ENCODE measurements around the gene C1orf198.

C1orf198 gene

GRCh38 chr1:230825761-230826160 is 42.6 kb downstream of the C1orf198 start:
- TF ChIP-seq ZFX (IDR thresholded peaks at IDR 0.05), result no peak
- H3K27ac ChIP-seq, result no peak overlapping the region; the same call in 1 of the 2 replicates

- peak overlapping the region; percentile 9 for H3K27ac ChIP-seq
These were observed 43.2 kb downstream of the C1orf198 start for GRCh38 chr1:230824919-230825721.

GRCh38 chr1:230824551-230824918 is 43.8 kb downstream of the C1orf198 start:
- no peak for TF ChIP-seq ZFX (IDR thresholded peaks at IDR 0.05)
- TF ChIP-seq CTCF (conservative IDR thresholded peaks at IDR 0.05), result no peak
- H3K27ac ChIP-seq, result peak overlapping the region; percentile 9

More at GRCh38 chr1:230824919-230825721, 43.2 kb downstream of the C1orf198 start:
- TF ChIP-seq CTCF (conservative IDR thresholded peaks at IDR 0.05) (no peak), ZFX (IDR thresholded peaks at IDR 0.05) (no peak)

DNA sequence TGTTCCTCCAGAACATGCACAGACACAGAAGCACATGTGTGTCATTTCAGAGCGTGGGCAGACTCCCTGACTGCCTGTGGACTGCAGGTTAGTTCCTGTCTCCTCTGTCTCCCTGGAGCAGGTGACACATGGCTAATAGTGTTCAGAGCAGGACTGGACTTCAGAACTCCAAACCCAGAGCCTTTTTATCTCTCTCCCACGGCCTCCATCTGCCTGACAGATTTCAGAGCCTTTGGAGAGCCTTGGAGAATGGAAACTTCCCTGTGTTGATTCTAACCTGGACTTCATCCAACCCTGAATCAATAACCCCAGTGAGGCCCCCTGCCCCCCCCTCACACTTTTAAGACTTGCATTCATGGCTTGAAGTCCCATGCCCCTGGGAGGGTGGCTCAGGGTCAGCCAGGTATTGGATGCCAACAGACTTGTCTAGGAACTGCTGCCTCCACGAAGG is 44.4 kb downstream of the C1orf198 start:
- H3K27ac ChIP-seq, result no peak overlapping the region
- TF ChIP-seq CTCF (conservative IDR thresholded peaks at IDR 0.05) (no peak), ZFX (IDR thresholded peaks at IDR 0.05) (no peak)

DNA sequence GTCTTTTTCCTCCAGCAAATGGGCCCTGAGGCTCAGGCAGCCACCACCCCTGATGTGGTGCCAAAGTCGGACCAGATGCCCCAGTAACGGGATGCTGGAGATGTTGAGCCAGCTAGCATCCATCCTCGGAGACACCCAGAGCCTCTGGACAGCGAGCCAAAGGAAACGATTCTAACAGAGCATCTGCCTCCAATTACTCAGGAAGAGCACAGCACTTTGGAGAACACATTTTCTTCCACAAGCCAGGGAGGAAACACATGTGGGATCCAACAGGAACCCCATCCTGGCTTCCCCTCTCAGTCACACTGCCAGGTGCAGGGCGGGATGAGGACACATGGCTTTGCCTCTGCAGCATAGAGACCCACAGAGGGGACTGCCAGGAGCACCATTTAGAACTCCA is 44.9 kb downstream of the C1orf198 start:
- no peak overlapping the region for H3K27ac ChIP-seq
- TF ChIP-seq CTCF (conservative IDR thresholded peaks at IDR 0.05), result no peak
- no peak for TF ChIP-seq ZFX (IDR thresholded peaks at IDR 0.05)

GRCh38 chr1:230822092-230822581 is 46.2 kb downstream of the C1orf198 start:
- TF ChIP-seq CTCF (conservative IDR thresholded peaks at IDR 0.05) (no peak), ZFX (IDR thresholded peaks at IDR 0.05) (no peak)
- no peak overlapping the region for H3K27ac ChIP-seq

DNA sequence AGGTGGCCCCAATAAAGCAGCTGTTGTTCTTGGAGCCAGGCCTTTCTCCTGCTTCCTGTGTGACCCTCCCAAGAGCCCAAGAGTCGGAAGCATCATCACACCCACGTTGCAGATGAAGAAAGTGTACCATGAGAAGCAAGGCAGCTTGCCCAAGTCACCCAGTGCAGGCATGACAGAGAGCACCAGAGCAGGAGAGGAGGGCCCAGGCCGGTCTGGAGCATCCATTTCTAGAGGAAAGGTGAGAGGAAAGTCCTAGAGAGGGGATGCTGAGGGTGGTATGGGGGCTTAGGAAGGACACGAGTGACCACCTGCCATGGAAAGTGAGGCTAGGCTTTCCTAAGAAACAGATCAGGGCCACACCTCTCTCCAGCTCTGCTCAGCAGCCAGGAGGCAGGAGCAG is 47.0 kb downstream of the C1orf198 start:
- no peak overlapping the region for H3K27ac ChIP-seq
- no peak for TF ChIP-seq CTCF (conservative IDR thresholded peaks at IDR 0.05)
- no peak for TF ChIP-seq ZFX (IDR thresholded peaks at IDR 0.05)

DNA sequence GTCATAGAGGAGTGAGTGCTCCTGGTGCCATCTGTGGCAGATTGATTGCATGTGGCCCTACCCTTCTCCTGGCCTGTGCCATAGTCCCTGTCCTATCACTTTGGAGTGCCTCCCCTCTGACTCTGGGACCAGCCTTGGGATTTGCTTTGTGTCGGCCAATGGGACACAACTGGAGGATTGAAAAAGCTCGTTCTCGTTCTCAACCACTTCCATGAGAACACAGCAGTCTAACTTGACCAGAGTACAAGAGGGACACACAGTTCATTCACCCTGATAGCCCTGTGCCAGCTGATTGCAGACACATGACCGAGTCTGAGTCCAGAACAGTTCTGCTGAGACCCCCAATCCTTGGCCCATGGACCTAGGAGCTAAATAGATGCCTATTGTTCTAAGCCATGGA is 47.8 kb downstream of the C1orf198 start:
- TF ChIP-seq CTCF (conservative IDR thresholded peaks at IDR 0.05), result no peak
- no peak for TF ChIP-seq ZFX (IDR thresholded peaks at IDR 0.05)
- no peak overlapping the region for H3K27ac ChIP-seq

All from C4-2B (cell line).